ENCODE measurements around the gene GYS1.

Gene GYS1

GRCh38 chr19:48959341-48960239 is 33.5 kb downstream of the GYS1 start:
- intact Hi-C loops (cut with DNase I; ENCODE audit: low total_unique reads), result loop anchor here (10.0 kb wide), 1 partner anchor 85 kb away; the partner anchor contains the start of gene PPP1R15A
- Histone ChIP-seq H3K4me3 (no peak overlapping the region), H3K4me1 (peaks cover 0 to 40% (median 30%) of the 10 kb centered on the region in 4 donors), H3K36me3 (peaks cover 0 to 14% (median 0%) of the 10 kb centered on the region in 3 donors), H3K27ac (no peak overlapping the region), H3K27me3 (no peaks in the 10 kb centered on the region), H3K9me3 (no peaks in the 10 kb centered on the region)
- TF ChIP-seq CTCF (IDR thresholded peaks at IDR 0.05), result no peak
- no peak for DNase-seq

- TF ChIP-seq CTCF (IDR thresholded peaks at IDR 0.05), result no peak
- Histone ChIP-seq H3K4me1 (peaks cover 0 to 30% (median 18%) of the 10 kb centered on the region in 4 donors), H3K27ac (no peak overlapping the region), H3K27me3 (no peaks in the 10 kb centered on the region), H3K4me3 (no peak overlapping the region), H3K36me3 (peaks cover 0 to 14% (median 0%) of the 10 kb centered on the region in 3 donors), H3K9me3 (no peaks in the 10 kb centered on the region)
- no peak for DNase-seq
- intact Hi-C loops (cut with DNase I; ENCODE audit: low total_unique reads), result no loop called here
These were observed 35.1 kb downstream of the GYS1 start for GRCh38 chr19:48958006-48958405.

DNA sequence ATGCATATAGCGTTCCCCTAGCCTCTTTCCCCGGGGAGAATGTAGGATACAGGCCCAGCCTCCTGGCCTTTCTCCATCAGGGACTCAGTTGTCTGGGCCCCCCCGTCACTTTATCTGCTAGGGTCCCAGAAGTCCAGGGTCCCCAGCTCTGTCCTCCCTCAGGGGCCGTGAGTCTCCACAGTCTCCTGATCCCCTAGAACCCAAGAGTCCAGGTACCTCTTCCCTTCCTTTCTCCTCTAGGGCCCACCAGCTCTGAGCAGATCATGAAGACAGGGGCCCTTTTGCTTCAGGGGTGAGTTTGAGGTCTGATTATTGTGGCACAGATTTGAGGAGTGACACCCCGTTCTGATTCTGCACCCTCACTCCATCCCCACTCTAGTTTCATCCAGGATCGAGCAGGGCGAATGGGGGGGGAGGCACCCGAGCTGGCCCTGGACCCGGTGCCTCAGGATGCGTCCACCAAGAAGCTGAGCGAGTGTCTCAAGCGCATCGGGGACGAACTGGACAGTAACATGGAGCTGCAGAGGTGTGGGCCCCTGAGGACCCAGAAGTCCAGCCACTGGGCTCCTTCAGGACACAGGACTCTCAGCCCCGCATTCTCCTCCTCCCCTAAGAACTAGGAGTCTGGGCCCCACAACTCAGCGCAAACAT is 37.7 kb downstream of the GYS1 start:
- Histone ChIP-seq H3K27me3 (no peaks in the 10 kb centered on the region), H3K9me3 (no peaks in the 10 kb centered on the region), H3K4me1 (peaks cover 0 to 20% (median 15%) of the 10 kb centered on the region in 4 donors), H3K27ac (peak overlapping the region; percentile 91 to 94), H3K4me3 (peak overlapping the region; percentile 79 to 99), H3K36me3 (peaks cover 0 to 9% (median 0%) of the 10 kb centered on the region in 3 donors)
- no peak for DNase-seq
- no peak for TF ChIP-seq CTCF (IDR thresholded peaks at IDR 0.05)
- intact Hi-C loops (cut with DNase I; ENCODE audit: low total_unique reads), result no loop called here

- H3K4me3 ChIP-seq, result peak within 1 kb of the TSS; percentile 79 to 99
- DNase-seq, result peak; percentile 94 to 99
- intact Hi-C loops (cut with DNase I; ENCODE audit: low total_unique reads), result no loop called here
- no peaks in the 10 kb centered on the region for H3K27me3 ChIP-seq
- H3K27ac ChIP-seq, result peak within 1 kb of the TSS; percentile 91 to 94
- no peaks in the 10 kb centered on the region for H3K9me3 ChIP-seq
- peaks cover 0 to 20% (median 15%) of the 10 kb centered on the region in 4 donors for H3K4me1 ChIP-seq
- TF ChIP-seq CTCF (IDR thresholded peaks at IDR 0.05), result peak in 1 of 2 experiments; percentile 34
- peaks cover 0 to 5% (median 0%) of the 10 kb centered on the region in 3 donors for H3K36me3 ChIP-seq
These were observed 38.4 kb downstream of the GYS1 start, which contains the start of gene BAX for GRCh38 chr19:48954595-48955307. BAX (plus strand) TSS chr19:48954875; CDS start chr19:48954929, 54 bp downstream.

GRCh38 chr19:48953990-48954594 is 39.0 kb downstream of the GYS1 start:
- Histone ChIP-seq H3K27ac (peak overlapping the region; percentile 91 to 94), H3K36me3 (peaks cover 0 to 5% (median 0%) of the 10 kb centered on the region in 3 donors), H3K9me3 (no peaks in the 10 kb centered on the region), H3K4me1 (peaks cover 0 to 20% (median 15%) of the 10 kb centered on the region in 4 donors), H3K4me3 (peak overlapping the region; percentile 79 to 99), H3K27me3 (no peaks in the 10 kb centered on the region)
- no peak for TF ChIP-seq CTCF (IDR thresholded peaks at IDR 0.05)
- intact Hi-C loops (cut with DNase I; ENCODE audit: low total_unique reads), result no loop called here
- no peak for DNase-seq

Measured in tibial artery (tissue), 4 donors.